Duodenal mucosa (tissue), 2 donors: ENCODE measurements around the gene PRSS1.

Source experiments
- H3K27ac ChIP-seq: one replicate; pipeline ENCODE4 v1.7.0; 2013; ENCODE audit warnings: low read depth, low read length
- H3K27me3 ChIP-seq, 2 donors: one replicate each; pipeline ENCODE4 v1.7.0; 2013; ENCODE audit warnings: low read length in 2 of 2, control low read depth in 1 of 2; ENCODE audit not compliant: insufficient read depth in 2 of 2, control insufficient read depth in 1 of 2
- H3K36me3 ChIP-seq, 2 donors: one replicate each; pipeline ENCODE4 v1.7.0; 2013; ENCODE audit warnings: low read length in 2 of 2, control low read depth in 1 of 2; ENCODE audit not compliant: insufficient read depth in 2 of 2, control insufficient read depth in 1 of 2
- H3K4me1 ChIP-seq, 2 donors: one replicate each; pipeline ENCODE4 v1.7.0; 2013; ENCODE audit warnings: low read length in 2 of 2, control low read depth in 1 of 2; ENCODE audit not compliant: insufficient read depth in 2 of 2, control insufficient read depth in 1 of 2
- H3K4me3 ChIP-seq, 2 donors: one replicate each; pipeline ENCODE4 v1.7.0; 2013; ENCODE audit warnings: low read length in 2 of 2, low read depth in 1 of 2
- H3K9ac ChIP-seq, 2 donors: one replicate each; pipeline ENCODE4 v1.7.0; 2013; ENCODE audit warnings: low read length in 2 of 2, low read depth in 1 of 2
- H3K9me3 ChIP-seq, 2 donors: one replicate each; pipeline ENCODE4 v1.7.0; 2013; ENCODE audit warnings: low read length in 2 of 2, control low read depth in 1 of 2; ENCODE audit not compliant: control insufficient read depth in 1 of 2

PRSS1 gene

DNA sequence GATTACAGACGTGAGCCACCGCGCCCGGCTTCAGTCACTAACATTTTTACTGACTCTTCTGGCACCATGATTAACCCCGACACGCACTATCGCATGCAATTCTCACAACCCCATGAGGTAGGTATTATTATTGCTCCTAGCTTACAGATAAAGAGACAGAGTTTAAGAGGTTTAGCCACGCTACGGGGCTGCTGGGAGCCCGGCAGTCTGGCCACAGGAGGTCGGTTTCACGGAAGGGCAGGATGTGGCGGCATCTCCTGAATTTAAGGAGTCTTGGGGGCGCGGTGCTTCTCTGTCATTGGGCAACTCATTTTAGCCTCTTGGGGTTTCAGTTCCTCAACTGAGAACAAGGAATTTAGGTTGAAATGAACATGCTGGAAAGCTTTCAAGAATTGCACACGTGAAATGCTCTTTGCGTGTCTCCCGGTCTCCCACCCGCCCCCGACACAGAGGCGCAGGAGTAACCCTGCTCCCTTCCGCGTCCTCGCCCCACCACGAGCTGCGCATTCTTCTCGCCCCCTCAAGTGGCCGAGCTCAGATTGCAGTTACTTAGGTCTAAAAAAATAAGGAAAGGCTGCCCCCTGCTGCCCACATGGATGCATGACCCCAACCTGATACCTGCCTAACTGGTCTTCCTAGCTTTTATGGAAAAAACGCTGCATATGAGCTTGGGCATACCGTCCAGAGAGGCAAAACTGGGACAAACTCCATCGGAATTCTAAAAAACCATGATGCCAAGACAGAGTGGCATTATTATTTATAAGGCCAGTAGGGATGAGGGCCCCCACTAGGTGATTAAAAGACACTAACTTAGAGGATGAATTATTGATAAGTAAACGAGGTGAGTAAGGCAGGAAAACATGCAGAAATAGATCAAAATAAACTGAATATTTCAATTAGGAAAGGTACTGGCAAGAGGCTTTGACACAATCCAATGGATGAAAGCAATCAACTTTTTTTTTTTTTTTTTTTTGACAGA, 33.9 kb downstream of the PRSS1 start:
- Histone ChIP-seq H3K36me3 (no peaks in the 10 kb centered on the region), H3K9me3 (no peaks in the 10 kb centered on the region), H3K9ac (peak overlapping the region; percentile 25 to 43), H3K4me3 (peak overlapping the region; percentile 63 to 73), H3K4me1 (no peaks in the 10 kb centered on the region), H3K27me3 (no peaks in the 10 kb centered on the region), H3K27ac (no peak overlapping the region)

DNA sequence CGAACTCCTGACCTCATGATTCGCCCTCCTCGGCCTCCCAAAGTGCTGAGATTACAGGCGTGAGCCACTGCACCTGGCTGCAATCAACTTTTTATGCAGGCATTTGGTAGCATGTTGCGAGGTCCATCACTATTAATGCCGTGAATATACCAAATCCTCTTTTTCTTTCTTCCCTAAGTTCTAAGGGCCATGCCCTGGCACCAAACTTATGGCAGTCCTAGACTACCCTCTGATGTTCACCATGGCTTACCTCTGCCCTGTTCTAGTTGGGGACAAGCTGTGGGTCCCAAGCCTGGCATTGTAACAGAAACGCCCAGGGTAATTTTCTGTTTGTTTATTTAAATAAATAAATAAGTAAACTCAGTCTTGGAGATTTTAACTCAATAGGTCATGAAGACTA, 34.8 kb downstream of the PRSS1 start:
- Histone ChIP-seq H3K27ac (no peak overlapping the region), H3K27me3 (no peaks in the 10 kb centered on the region), H3K36me3 (no peaks in the 10 kb centered on the region), H3K4me3 (no peak overlapping the region), H3K4me1 (no peaks in the 10 kb centered on the region), H3K9me3 (no peaks in the 10 kb centered on the region), H3K9ac (no peak overlapping the region)

DNA sequence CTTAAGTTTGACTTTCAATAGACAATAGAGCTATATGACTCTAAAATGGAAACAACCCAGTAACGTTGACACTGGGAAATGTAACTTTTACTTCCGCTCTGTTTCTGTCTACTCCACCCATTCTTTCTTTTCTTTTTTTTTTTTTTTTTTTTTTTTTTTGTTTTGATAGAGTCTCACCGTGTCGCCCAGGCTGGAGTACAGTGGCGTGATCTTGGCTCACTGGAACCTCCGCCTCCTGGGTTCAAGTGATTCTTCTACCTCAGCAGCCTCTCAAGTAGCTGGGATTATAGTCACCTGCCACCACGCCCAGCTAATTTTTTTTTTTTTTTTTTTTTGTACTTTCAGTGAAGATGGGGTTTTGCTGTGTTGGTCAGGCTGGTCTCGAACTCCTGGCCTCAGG, 35.4 kb downstream of the PRSS1 start:
- Histone ChIP-seq H3K36me3 (no peaks in the 10 kb centered on the region), H3K27me3 (no peaks in the 10 kb centered on the region), H3K9me3 (no peaks in the 10 kb centered on the region), H3K9ac (no peak overlapping the region), H3K4me3 (no peak overlapping the region), H3K27ac (no peak overlapping the region), H3K4me1 (no peaks in the 10 kb centered on the region)

DNA sequence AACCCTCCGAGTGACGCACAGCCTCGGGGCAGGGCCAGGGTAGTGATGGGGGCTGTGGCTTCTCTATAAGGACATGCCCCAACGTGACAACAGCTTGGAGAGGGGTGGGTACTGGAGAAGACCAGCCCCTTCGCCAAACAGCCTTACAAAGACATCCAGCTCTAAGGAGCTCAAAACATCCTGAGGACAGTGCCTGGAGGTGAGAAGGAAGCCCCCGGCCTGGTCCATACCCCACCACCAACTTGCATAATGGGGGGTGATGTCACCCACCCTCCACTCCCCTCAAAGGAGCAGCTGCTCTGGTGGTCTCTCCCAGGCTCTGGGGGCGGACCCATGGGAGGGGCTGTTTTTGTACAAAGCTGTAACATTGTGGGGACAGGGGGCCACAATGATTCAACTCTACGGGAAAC, 36.6 kb downstream of the PRSS1 start:
- H3K27ac ChIP-seq: no peak overlapping the region
- no peak overlapping the region for H3K4me3 ChIP-seq
- H3K9ac ChIP-seq: no peak overlapping the region
- no peaks in the 10 kb centered on the region for H3K36me3 ChIP-seq
- H3K9me3 ChIP-seq: no peaks in the 10 kb centered on the region
- H3K4me1 ChIP-seq: no peaks in the 10 kb centered on the region
- no peaks in the 10 kb centered on the region for H3K27me3 ChIP-seq

DNA sequence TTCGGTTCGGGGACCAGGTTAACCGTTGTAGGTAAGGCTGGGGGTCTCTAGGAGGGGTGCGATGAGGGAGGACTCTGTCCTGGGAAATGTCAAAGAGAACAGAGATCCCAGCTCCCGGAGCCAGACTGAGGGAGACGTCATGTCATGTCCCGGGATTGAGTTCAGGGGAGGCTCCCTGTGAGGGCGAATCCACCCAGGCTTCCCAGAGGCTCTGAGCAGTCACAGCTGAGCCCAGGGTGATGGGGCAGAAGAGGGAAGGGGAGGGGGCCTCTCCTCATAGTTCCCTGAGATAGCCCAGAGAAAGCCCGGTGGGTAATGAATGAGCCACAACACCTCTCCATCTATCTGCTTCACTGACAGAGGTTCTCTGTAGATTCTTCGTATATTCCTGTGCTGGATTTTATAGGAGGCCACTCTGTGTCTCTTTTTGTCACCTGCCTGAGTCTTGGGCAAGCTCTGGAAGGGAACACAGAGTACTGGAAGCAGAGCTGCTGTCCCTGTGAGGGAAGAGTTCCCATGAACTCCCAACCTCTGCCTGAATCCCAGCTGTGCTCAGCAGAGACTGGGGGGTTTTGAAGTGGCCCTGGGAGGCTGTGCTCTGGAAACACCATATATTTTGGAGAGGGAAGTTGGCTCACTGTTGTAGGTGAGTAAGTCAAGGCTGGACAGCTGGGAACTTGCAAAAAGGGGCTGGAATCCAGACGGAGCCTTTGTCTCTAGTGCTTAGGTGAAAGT, 37.9 kb downstream of the PRSS1 start:
- Histone ChIP-seq H3K27ac (peak overlapping the region; percentile 2), H3K4me3 (no peak overlapping the region), H3K36me3 (no peaks in the 10 kb centered on the region)

DNA sequence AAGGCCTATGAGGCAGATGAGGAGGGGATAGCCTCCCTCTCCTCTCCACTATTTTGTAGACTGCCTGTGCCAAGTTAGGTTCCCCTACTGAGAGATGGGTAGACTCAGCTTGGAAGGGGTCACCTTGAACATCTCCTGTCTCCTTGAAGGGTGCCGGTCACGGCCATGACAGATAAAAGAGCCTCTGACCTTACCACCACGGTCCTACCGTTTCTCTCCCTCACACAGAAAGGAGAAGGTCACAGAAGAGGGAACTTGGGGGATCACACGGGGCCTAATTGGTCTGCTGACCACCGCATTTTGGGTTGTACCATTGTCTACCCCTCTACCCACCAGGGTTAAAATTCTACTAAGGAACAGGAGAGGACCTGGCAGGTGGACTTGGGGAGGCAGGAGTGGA, 38.5 kb downstream of the PRSS1 start:
- no peaks in the 10 kb centered on the region for H3K36me3 ChIP-seq
- H3K27me3 ChIP-seq: peaks cover 0 to 7% of the 10 kb centered on the region in 2 donors
- peak overlapping the region; percentile 2 for H3K27ac ChIP-seq
- no peaks in the 10 kb centered on the region for H3K4me1 ChIP-seq
- H3K9me3 ChIP-seq: no peaks in the 10 kb centered on the region
- H3K4me3 ChIP-seq: no peak overlapping the region
- H3K9ac ChIP-seq: peak overlapping the region in 1 of 2 donors; percentile 25

More for the DNA sequence above, 37.9 kb downstream of the PRSS1 start:
- H3K9ac ChIP-seq: peak overlapping the region in 1 of 2 donors; percentile 25
- no peaks in the 10 kb centered on the region for H3K4me1 ChIP-seq
- peaks cover 0 to 1% of the 10 kb centered on the region in 2 donors for H3K27me3 ChIP-seq
- no peaks in the 10 kb centered on the region for H3K9me3 ChIP-seq

DNA sequence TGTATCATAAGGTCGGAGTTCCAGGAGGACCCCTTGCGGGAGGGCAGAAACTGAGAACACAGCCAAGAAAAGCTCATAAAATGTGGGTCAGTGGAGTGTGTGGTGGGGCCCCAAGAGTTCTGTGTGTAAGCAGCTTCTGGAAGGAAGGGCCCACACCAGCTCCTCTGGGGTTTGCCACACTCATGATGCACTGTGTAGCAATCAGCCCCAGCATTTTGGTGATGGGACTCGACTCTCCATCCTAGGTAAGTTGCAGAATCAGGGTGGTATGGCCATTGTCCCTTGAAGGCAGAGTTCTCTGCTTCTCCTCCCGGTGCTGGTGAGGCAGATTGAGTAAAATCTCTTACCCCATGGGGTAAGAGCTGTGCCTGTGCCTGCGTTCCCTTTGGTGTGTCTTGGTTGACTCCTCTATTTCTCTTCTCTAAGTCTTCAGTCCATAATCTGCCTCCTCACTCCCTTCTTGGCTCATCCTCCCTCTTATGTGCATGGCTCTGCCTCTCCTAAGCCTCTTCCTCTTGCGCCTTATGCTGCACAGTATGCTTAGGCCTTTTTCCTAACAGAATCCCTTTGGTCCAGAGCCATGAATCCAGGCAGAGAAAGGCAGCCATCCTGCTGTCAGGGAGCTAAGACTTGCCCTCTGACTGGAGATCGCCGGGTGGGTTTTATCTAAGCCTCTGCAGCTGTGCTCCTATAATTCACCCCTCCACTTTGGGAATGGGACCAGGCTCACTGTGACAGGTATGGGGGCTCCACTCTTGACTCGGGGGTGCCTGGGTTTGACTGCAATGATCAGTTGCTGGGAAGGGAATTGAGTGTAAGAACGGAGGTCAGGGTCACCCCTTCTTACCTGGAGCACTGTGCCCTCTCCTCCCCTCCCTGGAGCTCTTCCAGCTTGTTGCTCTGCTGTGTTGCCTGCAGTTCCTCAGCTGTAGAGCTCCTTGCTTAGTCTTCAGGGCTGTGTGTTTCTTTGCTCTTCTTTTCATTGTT, 39.3 kb downstream of the PRSS1 start:
- Histone ChIP-seq H3K4me1 (no peaks in the 10 kb centered on the region), H3K27ac (no peak overlapping the region), H3K9me3 (no peaks in the 10 kb centered on the region), H3K4me3 (peak overlapping the region; percentile 19 to 34), H3K27me3 (peaks cover 0 to 12% of the 10 kb centered on the region in 2 donors), H3K36me3 (no peaks in the 10 kb centered on the region), H3K9ac (peak overlapping the region; percentile 32 to 46)

DNA sequence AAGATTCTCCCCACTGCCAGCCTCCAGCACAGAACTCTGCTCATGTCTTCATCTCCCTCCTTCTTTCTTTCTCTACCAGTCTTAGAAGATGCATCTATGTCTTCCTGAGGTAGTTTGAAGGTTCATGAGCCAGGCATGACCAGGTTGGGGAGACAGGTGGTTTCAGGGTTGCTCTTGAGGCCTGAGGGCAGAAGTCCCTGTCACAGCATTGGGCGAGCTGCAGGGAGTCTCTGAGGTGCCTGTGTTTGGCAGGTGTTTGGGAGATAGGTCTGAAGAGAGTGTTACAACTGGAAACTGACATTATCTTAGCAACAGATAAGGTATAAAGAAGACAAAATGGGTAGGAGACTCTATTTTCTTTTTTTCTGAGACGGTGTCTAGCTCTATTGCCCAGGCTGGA, 40.2 kb downstream of the PRSS1 start:
- no peaks in the 10 kb centered on the region for H3K4me1 ChIP-seq
- H3K27me3 ChIP-seq: peaks cover 0 to 19% of the 10 kb centered on the region in 2 donors
- H3K36me3 ChIP-seq: no peaks in the 10 kb centered on the region
- H3K9me3 ChIP-seq: no peaks in the 10 kb centered on the region
- H3K9ac ChIP-seq: peak overlapping the region in 1 of 2 donors; percentile 46
- H3K27ac ChIP-seq: no peak overlapping the region
- peak overlapping the region in 1 of 2 donors; percentile 34 for H3K4me3 ChIP-seq

DNA sequence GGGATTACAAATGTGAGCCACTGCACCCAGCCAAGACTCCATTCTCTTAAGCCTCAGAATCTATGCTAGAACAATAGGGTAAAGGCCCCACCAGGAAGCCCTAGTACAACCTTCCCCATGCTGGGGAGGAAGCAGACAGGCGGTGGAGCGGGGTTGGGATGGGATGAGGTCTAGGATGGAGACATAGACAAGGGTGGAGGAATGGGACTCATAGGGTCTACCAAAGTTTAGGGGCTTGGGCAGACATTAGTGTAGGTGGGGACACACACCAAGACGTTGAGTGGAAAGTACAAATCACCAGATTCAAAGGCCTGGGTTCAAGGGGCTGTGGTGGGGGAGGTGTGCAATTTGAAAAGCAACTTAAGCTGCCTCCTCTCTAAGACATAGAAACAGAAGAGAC, 40.8 kb downstream of the PRSS1 start:
- H3K4me1 ChIP-seq: no peaks in the 10 kb centered on the region
- no peaks in the 10 kb centered on the region for H3K36me3 ChIP-seq
- H3K27ac ChIP-seq: no peak overlapping the region
- no peaks in the 10 kb centered on the region for H3K9me3 ChIP-seq
- H3K4me3 ChIP-seq: peak overlapping the region in 1 of 2 donors; percentile 17
- no peak overlapping the region for H3K9ac ChIP-seq
- H3K27me3 ChIP-seq: peaks cover 3 to 25% of the 10 kb centered on the region in 2 donors
